Mononuclear cell (primary cell): Measurements from ENCODE around the gene SPON1. TPM values are rescaled to one million over a fixed set of nuclear protein-coding genes. Genes with fewer than 3 reads are reported as not detected.

Experiments used
- H3K27me3 ChIP-seq: 2 replicates; pipeline ENCODE4 v1.6.0; 2011; ENCODE audit warnings: low read length, control low read depth; ENCODE audit not compliant: insufficient read depth
- H3K4me1 ChIP-seq: 2 replicates; pipeline ENCODE4 v1.5.1; 2011; ENCODE audit warnings: mild to moderate bottlenecking, low read length, control low read depth; ENCODE audit not compliant: insufficient read depth
- H3K4me3 ChIP-seq: 2 replicates; pipeline ENCODE4 v1.5.1; 2011; ENCODE audit warnings: mild to moderate bottlenecking, low read length, moderate library complexity
- H3K9me3 ChIP-seq: 2 replicates; pipeline ENCODE4 v1.5.1; 2011; ENCODE audit warnings: low read depth, mild to moderate bottlenecking, control low read depth, low read length
- total RNA-seq: library from RNA; depleted of rRNA; stranded (reverse); fragments of >200 nt; gene quantifications from one replicate; pipeline ENCODE4 v1.2.3, GENCODE V29; 2012

SPON1 gene
- total RNA-seq, 1 donor, result 0.94 TPM

GRCh38 chr11:13958641-13959400 lies 3.7 kb upstream of the SPON1 start:
- Histone ChIP-seq H3K4me3 (no peak overlapping the region), H3K9me3 (no peaks in the 10 kb centered on the region), H3K4me1 (peaks cover 19% of the 10 kb centered on the region), H3K27me3 (peaks cover 62% of the 10 kb centered on the region)

- Histone ChIP-seq H3K27me3 (peaks cover 84% of the 10 kb centered on the region), H3K9me3 (no peaks in the 10 kb centered on the region), H3K4me1 (peaks cover 22% of the 10 kb centered on the region), H3K4me3 (no peak overlapping the region)
Measured at GRCh38 chr11:13962198-13962561, 343 bp upstream of the SPON1 start.

GRCh38 chr11:13963169-13963948 lies 836 bp downstream of the SPON1 start:
- H3K27me3 ChIP-seq, result peaks cover 86% of the 10 kb centered on the region
- no peak overlapping the region for H3K4me3 ChIP-seq
- H3K4me1 ChIP-seq, result peaks cover 22% of the 10 kb centered on the region
- no peaks in the 10 kb centered on the region for H3K9me3 ChIP-seq

- peaks cover 22% of the 10 kb centered on the region for H3K4me1 ChIP-seq
- H3K9me3 ChIP-seq, result no peaks in the 10 kb centered on the region
- peaks cover 87% of the 10 kb centered on the region for H3K27me3 ChIP-seq
- H3K4me3 ChIP-seq, result no peak overlapping the region
Measured at GRCh38 chr11:13963949-13964770, 1.6 kb downstream of the SPON1 start.

GRCh38 chr11:13964771-13965074 lies 2.2 kb downstream of the SPON1 start:
- Histone ChIP-seq H3K4me3 (no peak overlapping the region), H3K27me3 (peaks cover 84% of the 10 kb centered on the region), H3K4me1 (peaks cover 22% of the 10 kb centered on the region), H3K9me3 (no peaks in the 10 kb centered on the region)

GRCh38 chr11:13965337-13965736 lies 2.8 kb downstream of the SPON1 start:
- H3K9me3 ChIP-seq, result no peaks in the 10 kb centered on the region
- H3K4me1 ChIP-seq, result peaks cover 22% of the 10 kb centered on the region
- no peak overlapping the region for H3K4me3 ChIP-seq
- H3K27me3 ChIP-seq, result peaks cover 78% of the 10 kb centered on the region

- peaks cover 71% of the 10 kb centered on the region for H3K27me3 ChIP-seq
- H3K9me3 ChIP-seq, result no peaks in the 10 kb centered on the region
- no peak overlapping the region for H3K4me3 ChIP-seq
- peaks cover 22% of the 10 kb centered on the region for H3K4me1 ChIP-seq
Measured at GRCh38 chr11:13966013-13966412, 3.5 kb downstream of the SPON1 start.

- Histone ChIP-seq H3K4me3 (no peak overlapping the region), H3K4me1 (peaks cover 22% of the 10 kb centered on the region), H3K27me3 (peaks cover 67% of the 10 kb centered on the region), H3K9me3 (no peaks in the 10 kb centered on the region)
Measured at GRCh38 chr11:13966486-13966885, 4.0 kb downstream of the SPON1 start.

- Histone ChIP-seq H3K4me3 (no peak overlapping the region), H3K27me3 (peaks cover 23% of the 10 kb centered on the region), H3K9me3 (no peaks in the 10 kb centered on the region)
Measured at GRCh38 chr11:13970986-13971385, 8.5 kb downstream of the SPON1 start.

GRCh38 chr11:13972043-13972910 lies 9.8 kb downstream of the SPON1 start:
- H3K4me1 ChIP-seq, result no peaks in the 10 kb centered on the region
- peaks cover 12% of the 10 kb centered on the region for H3K27me3 ChIP-seq
- no peak overlapping the region for H3K4me3 ChIP-seq
- H3K9me3 ChIP-seq, result no peaks in the 10 kb centered on the region

More at GRCh38 chr11:13970986-13971385, 8.5 kb downstream of the SPON1 start:
- no peaks in the 10 kb centered on the region for H3K4me1 ChIP-seq

- H3K4me1 ChIP-seq, result no peaks in the 10 kb centered on the region
- peaks cover 10% of the 10 kb centered on the region for H3K27me3 ChIP-seq
- no peaks in the 10 kb centered on the region for H3K9me3 ChIP-seq
Measured at GRCh38 chr11:13972944-13973343, 10.4 kb downstream of the SPON1 start.

GRCh38 chr11:13974631-13975030 lies 12.1 kb downstream of the SPON1 start:
- Histone ChIP-seq H3K9me3 (no peaks in the 10 kb centered on the region), H3K4me3 (no peak overlapping the region), H3K4me1 (no peaks in the 10 kb centered on the region), H3K27me3 (no peaks in the 10 kb centered on the region)

More at GRCh38 chr11:13972944-13973343, 10.4 kb downstream of the SPON1 start:
- no peak overlapping the region for H3K4me3 ChIP-seq

- Histone ChIP-seq H3K9me3 (no peaks in the 10 kb centered on the region), H3K27me3 (no peaks in the 10 kb centered on the region), H3K4me3 (no peak overlapping the region), H3K4me1 (no peaks in the 10 kb centered on the region)
Measured at GRCh38 chr11:13983081-13983751, 20.7 kb downstream of the SPON1 start.
